Measurements from ENCODE around the gene DIDO1.
A peak's percentile ranks its signal among the peaks of the same experiment; 100 is the strongest.
"Not testable (repeated sequence)": the region's sequence is repeated elsewhere in the genome, so short reads cannot be mapped to it uniquely, and the experiment has no call there.

DIDO1 gene

DNA sequence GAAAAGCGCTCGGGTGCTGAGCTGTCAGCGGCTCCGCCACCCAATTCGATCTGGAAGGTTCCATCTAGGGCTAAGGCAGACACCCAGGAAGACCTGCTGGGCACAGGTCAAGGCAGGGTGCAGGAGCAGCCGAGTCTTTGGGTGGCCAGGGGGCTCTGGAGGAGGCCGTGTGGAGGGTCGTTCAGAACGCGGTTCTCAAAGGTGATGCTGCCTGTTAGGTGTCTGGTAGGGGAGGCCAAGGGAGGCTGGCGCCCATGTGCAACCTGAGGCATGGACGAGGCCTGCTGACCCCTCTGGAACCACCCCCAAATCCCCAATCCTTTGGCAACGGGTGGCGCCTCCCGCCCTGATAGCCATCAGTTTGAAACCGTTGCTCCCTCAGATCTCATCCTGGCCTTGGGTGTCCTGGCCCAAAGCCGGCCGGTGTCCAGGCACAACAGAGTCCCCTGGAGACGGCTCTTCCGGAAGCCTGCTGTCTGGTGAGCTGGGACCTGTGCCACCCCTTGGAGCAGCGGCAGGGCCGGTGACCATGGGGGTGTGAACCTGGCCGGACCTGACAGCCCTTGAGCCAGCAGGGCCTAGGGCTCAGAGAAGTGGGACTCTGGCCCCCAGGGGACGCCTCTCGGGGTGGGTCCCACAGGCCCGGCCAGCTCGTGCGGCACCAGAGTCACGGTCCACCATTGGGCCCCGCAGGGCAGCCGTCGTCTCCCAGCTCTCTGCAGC is 36.7 kb upstream of the DIDO1 start:
- no peak for DNase-seq (ENCODE audit: low read depth in 2 of 2)

DNA sequence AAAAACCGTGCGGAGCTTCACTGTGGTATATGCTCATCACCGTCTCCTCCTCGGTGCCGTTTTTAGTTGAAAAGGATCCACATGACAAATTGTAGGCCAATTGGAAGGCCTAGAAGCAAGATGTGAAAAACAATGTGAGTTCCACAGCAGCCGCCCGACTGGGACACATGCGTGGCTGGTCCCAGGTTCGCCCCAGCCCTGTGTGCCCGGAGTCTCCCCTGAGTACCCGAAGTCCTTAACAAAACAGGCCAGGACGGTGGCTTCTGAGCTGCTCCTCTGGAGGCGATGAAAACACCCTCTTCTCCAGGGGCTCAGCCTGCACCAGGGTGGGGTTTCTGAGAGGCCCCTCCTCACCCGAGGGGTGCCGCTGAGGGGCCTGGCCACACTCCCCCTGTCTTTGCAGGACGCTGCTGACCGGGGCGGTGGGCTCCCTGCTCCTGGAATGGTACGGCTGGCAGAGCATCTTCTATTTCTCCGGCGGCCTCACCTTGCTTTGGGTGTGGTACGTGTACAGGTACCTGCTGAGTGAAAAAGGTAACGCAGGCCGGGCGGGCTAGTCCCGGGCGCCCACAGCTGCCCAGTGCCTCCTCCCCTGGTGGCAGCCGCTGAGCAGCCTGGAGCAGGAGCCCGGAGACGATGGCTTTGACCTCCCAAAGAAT is 36.0 kb upstream of the DIDO1 start:
- no peak for DNase-seq (ENCODE audit: low read depth in 2 of 2)

DNA sequence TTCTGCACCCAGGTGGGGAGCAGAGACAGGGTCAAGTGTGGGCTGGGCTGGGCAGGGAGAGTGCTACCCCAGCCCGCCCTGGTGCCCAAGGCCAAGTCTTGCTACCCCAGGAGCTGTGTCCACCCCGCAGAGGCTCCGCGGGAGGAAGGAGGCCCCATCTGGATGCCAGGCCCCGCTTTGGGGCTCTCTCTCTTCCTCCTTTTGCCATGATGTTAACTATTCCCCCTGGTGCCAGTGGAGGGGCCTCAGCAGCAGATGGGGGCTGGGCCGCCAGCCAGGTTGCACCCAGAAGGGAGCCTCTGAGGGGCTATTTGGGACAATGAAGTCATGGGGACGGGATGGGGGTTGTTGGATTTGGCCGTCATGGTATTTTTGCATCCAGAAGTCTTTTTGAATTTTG is 35.5 kb upstream of the DIDO1 start:
- DNase-seq (ENCODE audit: low read depth in 2 of 2), result no peak

DNA sequence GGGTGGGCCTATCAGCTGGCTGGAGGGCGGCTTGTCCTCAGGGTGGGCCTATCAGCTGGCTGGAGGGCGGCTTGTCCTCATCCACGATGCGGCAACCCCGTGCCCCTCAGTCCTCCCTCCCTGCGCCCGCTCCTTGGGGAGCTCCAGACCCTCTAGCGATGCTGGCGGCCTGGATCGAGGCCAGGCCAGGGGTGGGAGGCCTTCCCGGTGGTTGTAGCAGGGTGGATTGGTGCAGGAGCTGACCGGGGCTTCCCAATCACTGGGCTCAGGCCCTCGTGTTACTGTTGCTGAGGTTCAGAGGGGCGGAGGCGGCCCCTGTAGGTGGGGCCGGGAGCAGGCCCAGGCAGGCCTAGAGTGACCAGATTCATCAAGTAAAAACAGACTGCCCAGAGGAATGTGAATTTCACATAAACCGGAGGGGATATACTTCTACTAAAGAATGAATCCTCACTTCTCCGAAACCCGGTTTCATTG is 35.0 kb upstream of the DIDO1 start:
- no peak for DNase-seq (ENCODE audit: low read depth in 2 of 2)

DNA sequence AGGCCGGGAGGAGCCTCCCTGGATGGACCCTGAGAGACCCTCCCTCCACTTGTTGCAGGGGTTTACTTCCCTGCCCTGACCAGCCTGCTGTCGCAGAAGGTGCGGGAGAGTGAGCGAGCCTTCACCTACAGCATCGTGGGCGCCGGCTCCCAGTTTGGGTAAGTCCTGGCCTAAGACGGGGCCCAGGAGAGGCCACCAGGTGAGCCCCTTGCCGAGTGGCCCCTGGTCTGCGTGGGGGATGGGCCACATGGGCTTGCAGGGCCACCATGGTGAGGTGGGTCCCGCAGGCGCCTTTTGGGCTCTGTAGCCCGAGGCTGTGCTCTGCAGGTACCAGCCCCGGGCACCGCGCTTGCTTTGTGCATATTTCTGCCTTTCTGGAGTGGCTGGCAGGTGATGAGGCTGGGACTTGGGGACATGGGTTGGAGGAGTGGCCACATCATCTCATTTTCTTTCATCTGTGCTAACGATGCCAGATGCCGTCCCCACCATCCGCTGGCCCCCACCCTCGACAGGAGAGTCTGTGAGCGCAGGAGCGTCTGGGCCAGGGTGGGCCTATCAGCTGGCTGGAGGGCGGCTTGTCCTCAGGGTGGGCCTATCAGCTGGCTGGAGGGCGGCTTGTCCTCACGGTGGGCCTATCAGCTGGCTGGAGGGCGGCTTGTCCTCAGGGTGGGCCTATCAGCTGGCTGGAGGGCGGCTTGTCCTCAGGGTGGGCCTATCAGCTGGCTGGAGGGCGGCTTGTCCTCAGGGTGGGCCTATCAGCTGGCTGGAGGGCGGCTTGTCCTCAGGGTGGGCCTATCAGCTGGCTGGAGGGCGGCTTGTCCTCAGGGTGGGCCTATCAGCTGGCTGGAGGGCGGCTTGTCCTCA is 34.4 kb upstream of the DIDO1 start:
- not testable (repeated sequence) for DNase-seq (ENCODE audit: low read depth in 2 of 2)

DNA sequence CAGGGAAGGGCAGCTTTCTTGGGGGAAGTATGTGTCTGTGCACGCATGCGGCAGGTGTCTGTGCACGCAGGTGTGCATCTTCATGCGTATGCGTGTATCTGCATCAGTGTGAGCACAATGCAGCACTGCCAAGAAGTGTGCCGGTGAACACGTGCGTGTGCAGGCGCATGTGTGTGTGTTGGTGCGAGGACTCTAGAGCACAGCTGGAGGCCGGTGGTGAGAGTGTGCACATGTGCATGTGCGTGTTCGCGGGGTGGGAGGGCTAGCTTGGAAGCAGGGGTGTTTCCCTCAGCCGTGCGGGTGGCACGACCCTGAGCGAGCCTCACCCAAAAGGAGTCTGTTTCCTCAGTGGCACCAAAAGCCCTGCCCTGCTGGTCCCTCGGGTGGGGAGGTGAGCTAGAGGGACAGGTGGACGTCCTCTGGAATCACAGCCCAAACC is 33.7 kb upstream of the DIDO1 start:
- DNase-seq (ENCODE audit: low read depth in 2 of 2), result no peak

DNA sequence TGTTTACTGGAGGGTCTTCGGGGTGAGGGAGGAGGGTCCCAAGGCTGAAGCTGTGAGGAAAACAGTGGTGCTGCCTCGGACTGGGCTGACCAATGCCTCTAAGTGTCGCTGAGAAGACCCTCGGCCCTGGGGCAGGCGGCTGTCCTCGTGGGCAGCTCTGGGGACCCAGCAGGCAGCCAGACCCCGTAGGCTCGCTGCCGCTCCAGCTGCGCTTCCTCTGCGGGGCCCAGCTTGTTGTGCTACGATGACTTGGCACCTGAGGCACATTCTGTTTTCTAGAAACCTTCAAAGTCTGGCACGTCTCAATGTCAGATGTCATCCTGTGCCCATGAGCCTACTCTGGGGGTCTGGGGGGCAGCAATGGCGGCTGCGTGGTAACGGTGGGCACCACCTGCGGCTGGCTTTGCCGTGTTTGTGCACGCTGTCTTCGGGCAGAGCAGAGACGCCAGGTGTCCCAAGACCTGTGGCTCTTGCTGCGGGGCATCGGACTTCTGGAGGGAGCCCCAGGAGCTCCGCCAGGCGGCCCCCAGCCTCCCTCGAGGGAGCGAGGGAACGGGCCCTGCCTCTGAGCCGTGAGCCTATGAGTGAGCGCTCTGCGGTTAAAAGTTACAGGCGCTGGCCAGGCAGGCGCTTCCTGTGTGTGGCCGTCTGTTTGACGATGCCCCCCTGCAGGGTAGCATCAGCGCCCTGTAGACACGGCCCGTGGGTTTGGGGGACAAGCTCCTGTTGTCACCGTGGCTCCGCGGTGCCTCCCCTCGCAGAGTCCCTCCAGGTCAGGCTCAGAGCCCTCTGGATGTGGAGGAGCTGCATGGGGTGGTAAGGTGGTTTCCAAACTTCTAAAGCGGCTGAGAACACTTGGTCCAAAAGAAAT is 33.0 kb upstream of the DIDO1 start:
- no peak for DNase-seq (ENCODE audit: low read depth in 2 of 2)

DNA sequence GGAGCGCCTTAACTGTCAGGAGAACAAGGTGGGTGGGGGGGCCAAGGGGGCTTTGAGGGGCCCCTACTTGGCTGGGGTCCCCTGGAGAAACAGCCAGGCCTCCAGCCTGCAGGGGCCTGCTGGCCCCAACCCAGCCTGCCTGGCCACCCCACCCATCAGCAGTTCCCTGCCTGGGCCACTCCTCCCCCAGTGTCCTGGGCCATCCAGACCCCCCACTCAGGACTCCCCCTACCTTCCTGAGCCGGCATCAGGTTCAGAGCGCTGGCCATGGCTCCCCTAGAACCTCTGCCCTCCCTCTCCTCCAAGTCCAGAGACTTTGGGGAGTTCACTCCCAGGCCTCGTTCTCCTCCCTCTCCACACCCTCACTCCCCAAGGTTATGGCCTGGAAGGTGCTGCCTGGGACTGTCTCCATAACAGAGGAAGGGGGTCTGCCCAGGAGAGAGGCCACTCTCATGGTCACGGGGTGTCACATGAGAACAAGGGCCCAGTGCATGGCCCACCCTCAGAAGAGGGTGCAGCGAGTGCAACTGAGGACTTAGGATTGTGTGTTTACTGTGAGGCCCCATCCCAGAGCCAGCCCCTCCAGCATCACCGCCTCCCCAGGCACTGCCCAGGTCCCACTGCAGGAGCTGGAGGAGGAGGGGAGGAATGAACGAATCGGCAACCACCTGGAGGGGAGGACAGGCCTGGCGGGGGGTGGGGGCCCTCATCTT is 32.2 kb upstream of the DIDO1 start:
- DNase-seq (ENCODE audit: low read depth in 2 of 2), result no peak

DNA sequence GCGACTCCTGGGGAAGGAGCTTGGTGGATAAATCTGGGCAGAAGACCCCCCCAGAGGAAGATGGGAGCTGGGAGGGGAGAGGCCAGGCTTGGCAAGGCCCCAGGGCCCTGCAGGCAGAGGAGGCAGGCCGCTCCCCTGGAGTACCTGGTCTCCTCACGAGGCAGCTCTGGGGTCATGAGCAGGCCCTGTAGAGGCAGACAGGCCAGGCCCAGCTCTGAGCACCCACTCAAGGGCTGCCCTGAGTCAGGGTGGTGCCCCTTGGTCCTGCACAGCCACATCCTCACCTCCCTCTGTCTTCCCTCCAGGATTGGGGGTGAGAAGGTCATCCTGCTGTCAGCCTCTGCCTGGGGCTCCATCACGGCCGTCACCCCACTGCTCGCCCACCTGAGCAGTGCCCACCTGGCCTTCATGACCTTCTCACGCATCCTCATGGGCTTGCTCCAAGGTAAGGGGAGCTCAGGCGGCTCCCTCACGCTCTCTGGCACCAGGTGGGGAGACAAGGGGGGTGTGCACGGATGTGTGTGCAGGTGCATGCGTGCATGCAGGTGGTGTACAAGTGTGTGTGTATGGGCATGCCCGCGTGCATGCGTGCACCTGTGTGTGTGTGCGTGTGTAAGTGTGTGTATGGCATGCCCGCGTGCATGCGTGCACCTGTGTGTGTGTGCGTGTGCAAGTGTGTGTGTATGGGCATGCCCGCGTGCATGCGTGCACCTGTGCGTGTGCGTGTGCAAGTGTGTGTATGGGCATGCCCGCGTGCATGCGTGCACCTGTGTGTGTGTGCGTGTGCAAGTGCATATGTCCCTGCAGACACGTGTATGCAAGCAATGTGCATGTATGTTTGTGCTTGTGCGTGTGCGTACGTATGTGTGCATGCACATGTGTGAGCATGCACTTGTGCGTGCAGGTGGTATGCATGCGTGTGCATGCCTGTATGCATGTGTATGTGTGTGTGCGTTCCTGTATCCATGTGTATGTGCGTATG is 31.1 kb upstream of the DIDO1 start:
- DNase-seq (ENCODE audit: low read depth in 2 of 2), result no peak

DNA sequence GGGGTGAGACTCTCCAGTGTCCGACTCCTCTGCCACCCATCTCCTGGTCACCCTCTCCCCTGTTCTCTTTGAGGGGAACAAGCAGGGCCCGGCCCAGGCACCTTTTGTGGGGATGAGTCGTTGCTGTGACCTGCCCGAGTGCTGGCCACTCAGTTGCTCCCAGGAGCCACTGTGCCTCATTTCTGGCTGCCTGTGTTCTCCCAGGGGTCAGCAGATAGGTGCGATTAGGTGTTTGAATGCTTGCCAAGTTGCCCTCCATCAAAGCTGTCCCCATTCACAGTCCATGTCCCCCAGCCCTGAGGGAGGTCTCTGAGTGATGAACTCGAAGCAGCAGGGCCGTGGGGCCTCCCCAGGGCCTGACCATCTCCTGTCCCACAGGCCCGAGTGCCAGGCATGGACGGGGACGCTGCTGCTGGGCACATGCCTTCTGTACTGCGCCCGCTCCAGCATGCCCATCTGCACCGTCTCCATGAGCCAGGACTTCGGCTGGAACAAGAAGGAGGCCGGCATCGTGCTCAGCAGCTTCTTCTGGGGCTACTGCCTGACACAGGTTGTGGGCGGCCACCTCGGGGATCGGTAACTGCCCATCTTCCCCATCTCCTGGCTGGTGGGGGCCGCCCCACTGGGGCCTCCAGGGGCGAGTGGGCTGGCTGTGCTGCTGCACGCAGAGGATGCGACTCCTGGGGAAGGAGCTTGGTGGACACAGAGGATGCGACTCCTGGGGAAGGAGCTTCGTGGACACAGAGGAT is 30.3 kb upstream of the DIDO1 start:
- no peak for DNase-seq (ENCODE audit: low read depth in 2 of 2)

DNA sequence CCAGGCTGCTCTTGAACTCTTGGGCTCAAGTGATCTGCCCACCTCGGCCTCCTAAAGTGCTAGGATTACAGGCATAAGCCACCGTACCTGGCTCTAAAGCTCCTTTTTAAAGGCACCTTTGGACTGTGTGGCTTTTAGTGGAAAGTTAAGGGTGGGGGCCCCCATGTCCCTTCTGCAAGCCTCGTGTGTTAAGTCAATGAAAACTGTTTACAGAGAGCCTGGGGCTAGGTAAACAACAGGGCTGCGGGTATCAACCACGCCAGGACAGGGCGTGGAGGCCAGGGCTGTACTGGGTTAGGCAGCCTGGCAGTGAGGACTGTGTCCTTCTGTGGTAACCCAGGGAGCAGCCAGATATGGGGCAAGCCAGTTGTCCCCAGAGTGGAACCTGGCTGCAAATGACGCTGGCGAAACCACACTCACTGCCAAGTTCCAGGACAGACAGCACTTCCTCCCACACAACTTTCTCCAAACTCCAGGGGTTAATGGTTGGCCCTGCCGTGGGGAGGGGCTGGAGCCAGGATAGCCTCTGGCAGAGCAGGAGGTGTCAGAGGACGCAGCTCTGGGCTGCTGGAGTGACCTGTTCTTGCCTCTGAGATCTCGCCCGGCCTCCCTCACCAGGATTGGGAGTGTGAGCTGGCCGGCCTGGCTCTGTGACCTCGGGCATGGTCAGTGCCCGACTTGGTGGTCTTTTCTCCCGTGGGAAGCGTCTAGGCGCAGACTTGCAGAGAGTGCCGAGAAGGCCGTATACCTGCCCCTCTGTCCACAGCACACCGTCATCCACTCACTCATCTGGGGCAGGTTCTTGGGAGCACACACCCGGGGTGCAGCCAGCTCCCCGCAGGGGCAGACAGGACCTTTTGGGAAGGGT is 29.4 kb upstream of the DIDO1 start:
- DNase-seq (ENCODE audit: low read depth in 2 of 2), result no peak

DNA sequence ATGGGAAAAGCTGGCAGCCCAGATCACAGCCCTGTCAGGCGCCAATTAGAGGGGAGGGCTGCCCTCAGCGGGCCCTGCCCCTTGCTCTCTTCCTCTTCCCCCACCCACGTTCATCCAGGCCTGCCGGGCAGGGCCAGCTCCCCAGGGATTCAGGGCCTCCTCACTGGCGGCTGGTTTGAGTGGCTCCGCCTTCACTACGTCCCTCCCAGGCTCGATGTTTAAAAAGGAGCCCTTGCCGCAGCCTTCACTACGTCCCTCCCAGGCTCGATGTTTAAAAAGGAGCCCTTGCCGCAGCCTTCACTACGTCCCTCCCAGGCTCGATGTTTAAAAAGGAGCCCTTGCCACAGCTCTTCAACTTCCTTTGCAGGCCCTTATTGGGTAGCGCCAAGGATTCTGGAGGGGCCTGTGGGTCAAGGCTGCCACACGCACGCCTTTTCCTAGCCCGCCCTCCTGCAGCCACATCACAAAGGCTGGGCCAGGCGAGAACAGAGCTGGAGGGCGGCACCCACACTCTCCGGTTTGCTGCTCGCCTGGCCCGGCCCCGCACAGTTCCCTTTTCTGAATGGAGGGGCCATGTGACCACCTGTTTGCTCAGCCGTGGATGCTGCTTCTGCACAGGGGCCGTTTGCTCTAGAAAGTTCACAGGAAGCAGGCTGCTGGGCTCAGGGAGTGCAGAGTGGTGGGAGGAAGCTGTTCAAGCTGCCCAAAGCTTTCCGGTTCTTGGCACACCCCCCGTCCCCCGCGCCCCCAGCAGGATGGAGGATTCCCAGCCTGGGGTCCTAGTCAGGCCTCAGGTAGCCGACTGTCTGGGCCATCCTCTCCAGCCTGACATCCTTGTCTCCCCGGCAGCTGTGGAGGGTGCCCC is 27.8 kb upstream of the DIDO1 start:
- peak in 1 of 2 experiments; percentile 8 for DNase-seq (ENCODE audit: low read depth in 2 of 2)

DNA sequence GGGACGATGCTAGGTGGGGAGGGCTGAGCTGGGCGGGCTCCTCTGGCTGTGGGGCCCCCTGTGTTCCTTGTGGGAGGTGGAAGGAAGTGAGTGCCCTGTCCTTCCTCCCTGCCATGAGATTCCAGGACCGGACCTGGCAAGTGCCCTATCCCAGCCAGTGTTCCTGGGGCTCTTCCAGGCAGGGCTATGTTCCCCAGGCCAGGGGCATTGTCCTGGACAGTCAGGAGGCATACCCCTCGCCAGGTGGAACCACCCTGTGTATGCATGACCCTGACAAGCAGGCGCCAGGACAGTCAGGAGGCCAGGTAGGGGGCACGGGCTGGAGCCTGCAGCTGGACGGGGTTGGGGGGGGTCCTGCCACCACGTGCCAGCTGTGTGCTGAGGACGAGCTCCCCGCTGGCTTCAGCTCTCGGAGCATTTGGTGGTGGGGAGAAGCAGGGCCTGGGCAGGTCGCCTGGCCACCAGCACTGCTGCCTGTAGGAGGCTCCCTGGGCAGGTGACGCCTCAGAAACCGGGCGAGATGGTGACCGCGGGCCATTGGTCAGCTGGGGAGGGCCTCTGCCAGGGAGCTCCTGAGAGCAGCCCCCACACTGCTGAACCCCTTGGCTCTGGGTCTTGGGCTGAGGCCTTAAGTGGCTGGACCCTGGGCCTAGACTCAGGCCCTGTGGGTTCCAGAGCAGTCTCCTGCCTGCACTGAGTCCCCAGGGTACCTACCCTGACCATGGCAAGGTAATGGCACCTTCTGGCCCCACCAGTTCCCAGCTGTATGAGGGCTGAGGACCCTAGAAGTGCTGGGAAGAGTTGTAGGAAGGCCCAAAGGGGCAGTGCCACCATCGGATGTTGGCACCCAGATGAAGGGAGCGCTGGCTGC is 26.9 kb upstream of the DIDO1 start:
- DNase-seq (ENCODE audit: low read depth in 2 of 2), result no peak

DNA sequence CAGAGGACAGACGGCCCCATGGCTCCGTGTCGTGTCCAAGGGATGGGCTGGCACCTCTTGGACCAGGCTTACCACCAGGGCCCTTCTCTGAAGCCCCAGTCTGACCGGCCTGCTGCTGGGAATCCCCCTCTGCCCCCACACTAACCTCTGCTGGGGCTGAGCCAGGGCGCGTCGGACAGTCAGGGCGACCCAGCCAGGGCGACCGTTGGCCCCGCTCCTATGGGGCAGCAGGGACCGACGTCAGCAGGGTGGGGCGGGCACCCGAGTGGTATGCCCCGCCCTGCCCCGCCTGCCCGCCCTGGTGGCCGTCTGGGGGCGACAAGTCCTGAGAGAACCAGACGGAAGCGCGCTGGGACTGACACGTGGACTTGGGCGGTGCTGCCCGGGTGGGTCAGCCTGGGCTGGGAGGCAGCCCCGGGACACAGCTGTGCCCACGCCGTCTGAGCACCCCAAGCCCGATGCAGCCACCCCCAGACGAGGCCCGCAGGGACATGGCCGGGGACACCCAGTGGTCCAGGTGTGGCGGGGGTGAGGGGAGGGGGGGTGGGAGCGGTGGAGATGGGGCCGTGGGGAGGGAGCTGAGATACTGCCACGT is 26.2 kb upstream of the DIDO1 start, which contains the start of gene SLC17A9:
Gene SLC17A9 (plus strand): TSS at position 337 of the 595 bp plus-strand sequence. CDS start 122 bp downstream, at position 459.
- no peak for DNase-seq (ENCODE audit: low read depth in 2 of 2)

DNA sequence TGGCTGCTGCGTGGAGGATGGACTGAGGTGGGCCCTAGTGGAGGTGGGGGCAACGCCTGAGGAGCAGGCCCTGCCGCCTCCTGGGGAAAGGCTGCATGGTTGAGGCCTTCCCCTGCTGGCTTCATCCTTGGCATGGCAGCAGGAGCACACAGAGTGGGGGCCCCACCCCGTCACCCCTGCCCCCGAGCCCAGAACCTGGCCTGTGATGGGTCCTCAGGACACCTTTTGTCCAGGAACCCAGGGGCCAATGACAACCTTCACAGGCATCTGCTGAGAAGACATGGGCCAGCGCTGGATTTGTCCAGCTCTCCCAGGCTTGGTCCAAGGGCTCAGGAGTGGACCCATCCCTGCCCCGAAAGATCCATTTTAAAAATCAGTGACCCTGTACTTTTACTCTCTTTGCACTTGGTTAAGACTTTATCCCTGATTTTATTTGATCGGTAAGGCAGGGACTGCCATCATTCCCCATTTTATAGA is 25.6 kb upstream of the DIDO1 start:
- DNase-seq (ENCODE audit: low read depth in 2 of 2), result no peak

Data from fibroblast of skin of left quadriceps (primary cell).